Keratinocyte (primary cell): ENCODE data around the gene COX6B1. TPM values are rescaled to one million over a fixed set of nuclear protein-coding genes. Genes with fewer than 3 reads are reported as not detected.
"Not testable (repeated sequence)": the region's sequence is repeated elsewhere in the genome, so short reads cannot be mapped to it uniquely, and the experiment has no call there.

Experiments
- DNase-seq: peaks from one replicate; pipeline ENCODE4 v3.0.0-alpha.2; 2011; ENCODE audit warnings: low read depth, missing footprints, low spot score
- FAIRE-seq: peaks from 2 replicates; lab custom pipeline; 2011; peaks lifted over from hg19 to GRCh38; lab: Jason Lieb, UNC
- H2AFZ ChIP-seq: 2 replicates; pipeline ENCODE4 v1.6.0; 2012; ENCODE audit warnings: low read length, control low read depth, inconsistent platforms; ENCODE audit not compliant: control insufficient read depth
- H3K27ac ChIP-seq: 2 replicates; pipeline ENCODE4 v1.5.1; 2011; ENCODE audit warnings: low read length; ENCODE audit not compliant: control insufficient read depth, insufficient read depth
- H3K27me3 ChIP-seq: 3 replicates; pipeline ENCODE4 v1.6.0; 2011; ENCODE audit warnings: low read length; ENCODE audit not compliant: control insufficient read depth, insufficient read depth; ENCODE audit errors: extremely low read depth
- H3K36me3 ChIP-seq, 2 experiments: 2 replicates in 1 of 2; 3 replicates in 1 of 2; pipeline ENCODE4 v1.5.1; 2011; ENCODE audit warnings: low read length in 2 of 2, mild to moderate bottlenecking in 1 of 2; ENCODE audit not compliant: control insufficient read depth in 2 of 2, insufficient read depth in 2 of 2; ENCODE audit errors: extremely low read depth in 1 of 2
- H3K4me1 ChIP-seq: 3 replicates; pipeline ENCODE4 v1.5.1; 2011; ENCODE audit warnings: low read length; ENCODE audit not compliant: control insufficient read depth, insufficient read depth; ENCODE audit errors: extremely low read depth
- H3K4me2 ChIP-seq: 3 replicates; pipeline ENCODE4 v1.6.0; 2011; ENCODE audit warnings: low read depth, low read length; ENCODE audit not compliant: control insufficient read depth, insufficient read depth; ENCODE audit errors: extremely low read depth
- H3K4me3 ChIP-seq, 3 experiments: fragments of 200-600 bp in 1 of 3; sonication (generic) in 1 of 3; 2 replicates in 2 of 3; 3 replicates in 1 of 3; pipeline ENCODE4 v1.5.1; 2011 to 2016; ENCODE audit warnings: low read length in 3 of 3, mild to moderate bottlenecking in 3 of 3, control low read depth in 2 of 3, inconsistent platforms in 1 of 3, low read depth in 1 of 3, mixed read lengths in 1 of 3, mixed run types in 1 of 3, moderate library complexity in 1 of 3; ENCODE audit not compliant: control insufficient read depth in 2 of 3, insufficient read depth in 2 of 3; ENCODE audit errors: extremely low read depth in 1 of 3
- H3K79me2 ChIP-seq: 2 replicates; pipeline ENCODE4 v1.6.0; 2012; ENCODE audit warnings: low read length; ENCODE audit not compliant: control insufficient read depth, insufficient read depth
- H3K9ac ChIP-seq: 3 replicates; pipeline ENCODE4 v1.6.0; 2011; ENCODE audit warnings: low read length; ENCODE audit not compliant: control insufficient read depth, insufficient read depth; ENCODE audit errors: extremely low read depth
- H3K9me1 ChIP-seq: 3 replicates; pipeline ENCODE4 v1.6.0; 2011; ENCODE audit warnings: low read length; ENCODE audit not compliant: control insufficient read depth, insufficient read depth; ENCODE audit errors: extremely low read depth
- H3K9me3 ChIP-seq: 2 replicates; pipeline ENCODE4 v1.5.1; 2012; ENCODE audit warnings: low read depth, low read length; ENCODE audit not compliant: control insufficient read depth
- H4K20me1 ChIP-seq: 3 replicates; pipeline ENCODE4 v1.6.0; 2011; ENCODE audit warnings: low read length; ENCODE audit not compliant: control insufficient read depth, insufficient read depth; ENCODE audit errors: extremely low read depth
- EZH2 ChIP-seq: IDR thresholded peaks from one replicate; pipeline ENCODE4 v1.6.1; 2012; ENCODE audit warnings: inconsistent platforms, mild to moderate bottlenecking, low read length, moderate library complexity
- dilution Hi-C: fragments of 300-500 bp; cut with MboI; formaldehyde crosslinking; loops from one replicate; pipeline ENCODE4 v1.7.0; 2020; ENCODE audit warnings: low sequenced_read_pairs; ENCODE audit not compliant: extremely low pct_ligation_motif_present
- polyA plus RNA-seq, 5 experiments: library from polyadenylated mRNA; depleted of rRNA in 3 of 5; stranded (reverse) in 3 of 5; stranded (forward) in 1 of 5; unstranded in 1 of 5; fragments of >200 nt; gene quantifications; 1 replicate in 1 of 5; 2 replicates in 3 of 5; 3 replicates in 1 of 5; pipeline versions ENCODE4 v1.2.1 to v1.2.3, GENCODE V29; 2011 to 2012; ENCODE audit warnings: missing spikeins in 2 of 5, low read depth in 1 of 5, low replicate concordance in 1 of 5
- TF ChIP-seq, protein P1 (sequence below), 3 experiments: IDR thresholded peaks in 1 of 3; conservative IDR thresholded peaks in 1 of 3; optimal IDR thresholded peaks in 1 of 3; 2 replicates in 2 of 3; 3 replicates in 1 of 3; pipeline versions ENCODE3 to v1.5.1; 2011; ENCODE audit warnings: low read length in 3 of 3, mild to moderate bottlenecking in 3 of 3, moderate library complexity in 2 of 3, control low read depth in 1 of 3, inconsistent platforms in 1 of 3; ENCODE audit not compliant: insufficient read depth in 2 of 3; ENCODE audit errors: extremely low read depth in 1 of 3

COX6B1 gene
- polyA plus RNA-seq, 1 donor (not counting 4 experiments of a cell fraction or from before 2014, with no cell fraction given): 509 TPM

GRCh38 chr19:35607170-35607569 is 41.0 kb upstream of the COX6B1 start:
- not testable (repeated sequence) for H3K27ac ChIP-seq, H3K9ac ChIP-seq, H3K9me1 ChIP-seq, H3K9me3 ChIP-seq, H3K79me2 ChIP-seq, H3K4me1 ChIP-seq, FAIRE-seq, H3K4me3 ChIP-seq, H3K27me3 ChIP-seq, DNase-seq, H3K36me3 ChIP-seq, H3K4me2 ChIP-seq, H4K20me1 ChIP-seq, H2AFZ ChIP-seq
- dilution Hi-C loops: loop anchor here (5.0 kb wide), 1 partner anchor 50 kb away; no protein-coding TSS in a partner anchor

- dilution Hi-C loops: loop anchor here (5.0 kb wide), 1 partner anchor 50 kb away; no protein-coding TSS in a partner anchor
- no peak for FAIRE-seq
- peaks cover 8% of the 10 kb centered on the region for H3K4me1 ChIP-seq
Measured at GRCh38 chr19:35607661-35608060, 40.5 kb upstream of the COX6B1 start.

More at GRCh38 chr19:35607661-35608060, 40.5 kb upstream of the COX6B1 start:
- Histone ChIP-seq H3K4me2 (no peak overlapping the region), H2AFZ (no peak overlapping the region), H3K27ac (no peak overlapping the region), H3K79me2 (no peaks in the 10 kb centered on the region), H3K27me3 (no peaks in the 10 kb centered on the region), H3K9ac (no peak overlapping the region), H4K20me1 (no peaks in the 10 kb centered on the region), H3K9me1 (no peaks in the 10 kb centered on the region), H3K4me3 (no peak overlapping the region), H3K36me3 (no peaks in the 10 kb centered on the region), H3K9me3 (no peaks in the 10 kb centered on the region)
- TF ChIP-seq, protein P1, sequence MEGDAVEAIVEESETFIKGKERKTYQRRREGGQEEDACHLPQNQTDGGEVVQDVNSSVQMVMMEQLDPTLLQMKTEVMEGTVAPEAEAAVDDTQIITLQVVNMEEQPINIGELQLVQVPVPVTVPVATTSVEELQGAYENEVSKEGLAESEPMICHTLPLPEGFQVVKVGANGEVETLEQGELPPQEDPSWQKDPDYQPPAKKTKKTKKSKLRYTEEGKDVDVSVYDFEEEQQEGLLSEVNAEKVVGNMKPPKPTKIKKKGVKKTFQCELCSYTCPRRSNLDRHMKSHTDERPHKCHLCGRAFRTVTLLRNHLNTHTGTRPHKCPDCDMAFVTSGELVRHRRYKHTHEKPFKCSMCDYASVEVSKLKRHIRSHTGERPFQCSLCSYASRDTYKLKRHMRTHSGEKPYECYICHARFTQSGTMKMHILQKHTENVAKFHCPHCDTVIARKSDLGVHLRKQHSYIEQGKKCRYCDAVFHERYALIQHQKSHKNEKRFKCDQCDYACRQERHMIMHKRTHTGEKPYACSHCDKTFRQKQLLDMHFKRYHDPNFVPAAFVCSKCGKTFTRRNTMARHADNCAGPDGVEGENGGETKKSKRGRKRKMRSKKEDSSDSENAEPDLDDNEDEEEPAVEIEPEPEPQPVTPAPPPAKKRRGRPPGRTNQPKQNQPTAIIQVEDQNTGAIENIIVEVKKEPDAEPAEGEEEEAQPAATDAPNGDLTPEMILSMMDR (optimal IDR thresholded peaks at IDR 0.05 in 1 of 3, IDR thresholded peaks at IDR 0.05 in 1 of 3, conservative IDR thresholded peaks at IDR 0.05 in 1 of 3; ENCODE audit: extremely low read depth in 1 of 3, insufficient read depth in 2 of 3, low read length in 3 of 3): no peak
- TF ChIP-seq EZH2: no peak
- DNase-seq: no peak
